GM19351 (cell line): ENCODE measurements around the gene RGL1.
A peak's percentile ranks its signal among the peaks of the same experiment; 100 is the strongest.
"Not testable (repeated sequence)": the region's sequence is repeated elsewhere in the genome, so short reads cannot be mapped to it uniquely, and the experiment has no call there.

Experiments
- ATAC-seq: cut with Tn5 transposase; IDR thresholded peaks from one replicate; pipeline ENCODE4 v1.9.1; 2021; ENCODE audit warnings: mild to moderate bottlenecking, moderate library complexity; ENCODE audit not compliant: unreplicated experiment

The RGL1 gene

GRCh38 chr1:183804916-183805841 is at the start of gene RGL1:
RGL1 (plus strand) TSS chr1:183805120; CDS start chr1:183805298, 178 bp downstream.
- ATAC-seq: peak; percentile 43

- no peak for ATAC-seq
These were observed 48.6 kb upstream of the RGL1 start for GRCh38 chr1:183756326-183756725.

- ATAC-seq: no peak
These were observed 47.9 kb upstream of the RGL1 start for GRCh38 chr1:183757061-183757460.

GRCh38 chr1:183758913-183759312 is 46.0 kb upstream of the RGL1 start:
- no peak for ATAC-seq

GRCh38 chr1:183760661-183761060 is 44.3 kb upstream of the RGL1 start:
- ATAC-seq: no peak

GRCh38 chr1:183761871-183762270 is 43.0 kb upstream of the RGL1 start:
- no peak for ATAC-seq

- not testable (repeated sequence) for ATAC-seq
These were observed 42.1 kb upstream of the RGL1 start for GRCh38 chr1:183762856-183763255.

GRCh38 chr1:183764981-183765380 is 39.9 kb upstream of the RGL1 start:
- no peak for ATAC-seq

- ATAC-seq: no peak
These were observed 34.7 kb upstream of the RGL1 start for GRCh38 chr1:183769956-183770815.

- no peak for ATAC-seq
These were observed 34.1 kb upstream of the RGL1 start for GRCh38 chr1:183770816-183771128.

GRCh38 chr1:183773482-183774274 is 31.2 kb upstream of the RGL1 start:
- no peak for ATAC-seq

- no peak for ATAC-seq
These were observed 30.0 kb upstream of the RGL1 start for GRCh38 chr1:183774938-183775337.

GRCh38 chr1:183776731-183777130 is 28.2 kb upstream of the RGL1 start:
- no peak for ATAC-seq

- ATAC-seq: no peak
These were observed 27.6 kb upstream of the RGL1 start for GRCh38 chr1:183777328-183777727.

GRCh38 chr1:183778045-183778444 is 26.9 kb upstream of the RGL1 start:
- ATAC-seq: no peak

- ATAC-seq: no peak
These were observed 26.1 kb upstream of the RGL1 start for GRCh38 chr1:183778568-183779433.

GRCh38 chr1:183780159-183780558 is 24.8 kb upstream of the RGL1 start:
- ATAC-seq: no peak

- ATAC-seq: no peak
These were observed 24.2 kb upstream of the RGL1 start for GRCh38 chr1:183780757-183781156.

GRCh38 chr1:183783342-183783741 is 21.6 kb upstream of the RGL1 start:
- no peak for ATAC-seq
